ENCODE measurements around the gene DOK3. TPM values are rescaled to one million over a fixed set of nuclear protein-coding genes. Genes with fewer than 3 reads are reported as not detected.

The DOK3 gene
- polyA plus RNA-seq, 3 donors from 2014 or later: 0.48 to 1.3 TPM; not detected in 1

GRCh38 chr5:177504086-177505056 is 5.3 kb downstream of the DOK3 start:
- Mint-ChIP-seq H3K9me3 (no peaks in the 10 kb centered on the region), H3K27ac (no peak overlapping the region), H3K4me1 (peaks cover 2 to 5% of the 10 kb centered on the region in 2 donors), H3K4me3 (no peak overlapping the region), H3K36me3 (no peaks in the 10 kb centered on the region), H3K27me3 (ENCODE audit: low read depth in 3 of 3) (peaks cover 2 to 6% (median 3%) of the 10 kb centered on the region in 3 donors)
- no peak for DNase-seq

- Mint-ChIP-seq H3K36me3 (no peaks in the 10 kb centered on the region), H3K4me3 (no peak overlapping the region)
These were observed 6.1 kb downstream of the DOK3 start for GRCh38 chr5:177503351-177504085.

GRCh38 chr5:177502886-177503285 is 6.7 kb downstream of the DOK3 start:
- Mint-ChIP-seq H3K27me3 (ENCODE audit: low read depth in 3 of 3) (peaks cover 3 to 9% (median 8%) of the 10 kb centered on the region in 3 donors), H3K27ac (peak overlapping the region in 1 of 6 donors; percentile 17), H3K9me3 (no peaks in the 10 kb centered on the region), H3K36me3 (no peaks in the 10 kb centered on the region), H3K4me1 (peaks cover 10 to 16% of the 10 kb centered on the region in 2 donors), H3K4me3 (no peak overlapping the region)
- DNase-seq: no peak

More at GRCh38 chr5:177503351-177504085, 6.1 kb downstream of the DOK3 start:
- Mint-ChIP-seq H3K9me3 (no peaks in the 10 kb centered on the region), H3K4me1 (peaks cover 5 to 9% of the 10 kb centered on the region in 2 donors), H3K27me3 (ENCODE audit: low read depth in 3 of 3) (peaks cover 3 to 6% (median 4%) of the 10 kb centered on the region in 3 donors), H3K27ac (no peak overlapping the region)
- no peak for DNase-seq

- Mint-ChIP-seq H3K36me3 (no peaks in the 10 kb centered on the region), H3K9me3 (no peaks in the 10 kb centered on the region), H3K27ac (peak overlapping the region in 2 of 6 donors; percentile 20 to 36), H3K27me3 (ENCODE audit: low read depth in 3 of 3) (peaks cover 3 to 10% (median 9%) of the 10 kb centered on the region in 3 donors), H3K4me3 (no peak overlapping the region), H3K4me1 (peaks cover 11 to 19% of the 10 kb centered on the region in 2 donors)
- DNase-seq: no peak
These were observed 7.5 kb downstream of the DOK3 start for GRCh38 chr5:177501874-177502678.

- no peak overlapping the region for H3K4me3 Mint-ChIP-seq
- H3K27ac Mint-ChIP-seq: no peak overlapping the region
- H3K36me3 Mint-ChIP-seq: no peaks in the 10 kb centered on the region
- peaks cover 3 to 10% (median 9%) of the 10 kb centered on the region in 3 donors for H3K27me3 Mint-ChIP-seq (ENCODE audit: low read depth in 3 of 3)
- DNase-seq: peak; percentile 74 to 80 (median 78)
- peaks cover 11 to 19% of the 10 kb centered on the region in 2 donors for H3K4me1 Mint-ChIP-seq
- no peaks in the 10 kb centered on the region for H3K9me3 Mint-ChIP-seq
These were observed 8.7 kb downstream of the DOK3 start for GRCh38 chr5:177500685-177501522.

- Mint-ChIP-seq H3K27me3 (ENCODE audit: low read depth in 3 of 3) (peaks cover 3 to 11% (median 10%) of the 10 kb centered on the region in 3 donors), H3K36me3 (no peaks in the 10 kb centered on the region), H3K4me3 (peak overlapping the region in 3 of 5 donors; percentile 7 to 63 (median 44)), H3K27ac (no peak overlapping the region), H3K9me3 (no peaks in the 10 kb centered on the region), H3K4me1 (peaks cover 11 to 19% of the 10 kb centered on the region in 2 donors)
- no peak for DNase-seq
These were observed 9.8 kb downstream of the DOK3 start for GRCh38 chr5:177499842-177500241.

- Mint-ChIP-seq H3K9me3 (no peaks in the 10 kb centered on the region), H3K27ac (peak overlapping the region in 4 of 6 donors; percentile 10 to 83 (median 59)), H3K27me3 (ENCODE audit: low read depth in 3 of 3) (peaks cover 3 to 11% (median 10%) of the 10 kb centered on the region in 3 donors), H3K36me3 (no peaks in the 10 kb centered on the region), H3K4me3 (peak overlapping the region; percentile 80 to 90 (median 83)), H3K4me1 (peaks cover 14 to 19% of the 10 kb centered on the region in 2 donors)
- DNase-seq: no peak
These were observed 11.4 kb downstream of the DOK3 start for GRCh38 chr5:177498013-177498787.

GRCh38 chr5:177497292-177498012 is 12.2 kb downstream of the DOK3 start, which contains the start of gene PDLIM7:
TSS of gene PDLIM7 (minus strand) at chr5:177497604. CDS start at chr5:177496512, 1,092 bp downstream.
- DNase-seq: peak; percentile 85 to 91 (median 86)
- peak within 1 kb of the TSS in 4 of 6 donors; percentile 10 to 83 (median 59) for H3K27ac Mint-ChIP-seq
- H3K27me3 Mint-ChIP-seq (ENCODE audit: low read depth in 3 of 3): peaks cover 3 to 11% (median 10%) of the 10 kb centered on the region in 3 donors
- H3K36me3 Mint-ChIP-seq: no peaks in the 10 kb centered on the region
- peaks cover 14 to 19% of the 10 kb centered on the region in 2 donors for H3K4me1 Mint-ChIP-seq
- H3K4me3 Mint-ChIP-seq: peak within 1 kb of the TSS; percentile 80 to 90 (median 83)
- no peaks in the 10 kb centered on the region for H3K9me3 Mint-ChIP-seq

- Mint-ChIP-seq H3K4me1 (peaks cover 14 to 19% of the 10 kb centered on the region in 2 donors), H3K27ac (no peak overlapping the region), H3K36me3 (no peaks in the 10 kb centered on the region), H3K9me3 (no peaks in the 10 kb centered on the region), H3K4me3 (peak overlapping the region in 1 of 5 donors; percentile 26), H3K27me3 (ENCODE audit: low read depth in 3 of 3) (peaks cover 3 to 9% (median 6%) of the 10 kb centered on the region in 3 donors)
- DNase-seq: no peak
These were observed 12.8 kb downstream of the DOK3 start for GRCh38 chr5:177496727-177497291.

GRCh38 chr5:177496070-177496726 is 13.4 kb downstream of the DOK3 start:
- Mint-ChIP-seq H3K36me3 (no peaks in the 10 kb centered on the region), H3K4me1 (peaks cover 14 to 19% of the 10 kb centered on the region in 2 donors), H3K9me3 (no peaks in the 10 kb centered on the region), H3K4me3 (peak overlapping the region in 3 of 5 donors; percentile 26 to 40 (median 38)), H3K27me3 (ENCODE audit: low read depth in 3 of 3) (peaks cover 3 to 9% (median 5%) of the 10 kb centered on the region in 3 donors), H3K27ac (no peak overlapping the region)
- DNase-seq: no peak

Data from immature natural killer cell (primary cell).